Coronary artery (tissue), 2 donors: ENCODE measurements around the gene NRCAM.

ENCODE experiments used
- DNase-seq: peaks from one replicate; pipeline ENCODE4 v3.0.0-alpha.2; 2017; ENCODE audit warnings: low spot score
- H3K27ac ChIP-seq, 2 donors: fragments of 200-600 bp; sonication (generic); one replicate each; pipeline ENCODE4 v1.5.1; 2016 to 2019
- H3K4me3 ChIP-seq: fragments of 200-600 bp; sonication (generic); 2 replicates; pipeline ENCODE4 v1.5.1; 2016; ENCODE audit warnings: mild to moderate bottlenecking, moderate library complexity
- TF ChIP-seq, protein P1 (sequence below): fragments of 200-600 bp; sonication (generic); IDR thresholded peaks from one replicate; pipeline ENCODE4 v1.5.1; 2019; ENCODE audit warnings: antibody characterized with exemption

NRCAM gene

DNA sequence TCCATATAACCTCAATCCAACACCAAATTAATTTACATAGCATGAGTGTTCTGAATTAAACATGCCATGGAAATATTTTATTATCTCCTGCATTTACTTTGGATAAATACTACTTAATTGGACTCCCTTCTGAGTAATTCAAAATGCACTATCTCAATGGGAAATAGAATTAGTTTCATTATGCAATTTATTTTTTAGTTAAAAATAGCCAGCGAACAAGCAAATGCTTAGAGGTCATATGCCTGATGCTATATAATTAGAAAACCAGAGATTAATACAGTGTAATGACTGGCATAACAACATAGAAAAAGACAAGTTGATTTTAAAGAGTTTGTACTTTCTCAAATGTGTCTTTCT, 165.1 kb downstream of the NRCAM start:
- TF ChIP-seq, protein P1, sequence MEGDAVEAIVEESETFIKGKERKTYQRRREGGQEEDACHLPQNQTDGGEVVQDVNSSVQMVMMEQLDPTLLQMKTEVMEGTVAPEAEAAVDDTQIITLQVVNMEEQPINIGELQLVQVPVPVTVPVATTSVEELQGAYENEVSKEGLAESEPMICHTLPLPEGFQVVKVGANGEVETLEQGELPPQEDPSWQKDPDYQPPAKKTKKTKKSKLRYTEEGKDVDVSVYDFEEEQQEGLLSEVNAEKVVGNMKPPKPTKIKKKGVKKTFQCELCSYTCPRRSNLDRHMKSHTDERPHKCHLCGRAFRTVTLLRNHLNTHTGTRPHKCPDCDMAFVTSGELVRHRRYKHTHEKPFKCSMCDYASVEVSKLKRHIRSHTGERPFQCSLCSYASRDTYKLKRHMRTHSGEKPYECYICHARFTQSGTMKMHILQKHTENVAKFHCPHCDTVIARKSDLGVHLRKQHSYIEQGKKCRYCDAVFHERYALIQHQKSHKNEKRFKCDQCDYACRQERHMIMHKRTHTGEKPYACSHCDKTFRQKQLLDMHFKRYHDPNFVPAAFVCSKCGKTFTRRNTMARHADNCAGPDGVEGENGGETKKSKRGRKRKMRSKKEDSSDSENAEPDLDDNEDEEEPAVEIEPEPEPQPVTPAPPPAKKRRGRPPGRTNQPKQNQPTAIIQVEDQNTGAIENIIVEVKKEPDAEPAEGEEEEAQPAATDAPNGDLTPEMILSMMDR: no peak
- no peak for DNase-seq
- H3K4me3 ChIP-seq: no peak overlapping the region
- H3K27ac ChIP-seq: no peak overlapping the region

GRCh38 chr7:108290459-108291151, 165.6 kb downstream of the NRCAM start:
- no peak overlapping the region for H3K4me3 ChIP-seq
- TF ChIP-seq, protein P1: no peak
- H3K27ac ChIP-seq: no peak overlapping the region
- DNase-seq: no peak

- H3K27ac ChIP-seq: no peak overlapping the region
- DNase-seq: no peak
- no peak overlapping the region for H3K4me3 ChIP-seq
- TF ChIP-seq, protein P1: no peak
Measured at GRCh38 chr7:108289852-108290251, 166.4 kb downstream of the NRCAM start.

- no peak for DNase-seq
- no peak overlapping the region for H3K4me3 ChIP-seq
- TF ChIP-seq, protein P1: no peak
- H3K27ac ChIP-seq: no peak overlapping the region
Measured at GRCh38 chr7:108287857-108288256, 168.4 kb downstream of the NRCAM start.

DNA sequence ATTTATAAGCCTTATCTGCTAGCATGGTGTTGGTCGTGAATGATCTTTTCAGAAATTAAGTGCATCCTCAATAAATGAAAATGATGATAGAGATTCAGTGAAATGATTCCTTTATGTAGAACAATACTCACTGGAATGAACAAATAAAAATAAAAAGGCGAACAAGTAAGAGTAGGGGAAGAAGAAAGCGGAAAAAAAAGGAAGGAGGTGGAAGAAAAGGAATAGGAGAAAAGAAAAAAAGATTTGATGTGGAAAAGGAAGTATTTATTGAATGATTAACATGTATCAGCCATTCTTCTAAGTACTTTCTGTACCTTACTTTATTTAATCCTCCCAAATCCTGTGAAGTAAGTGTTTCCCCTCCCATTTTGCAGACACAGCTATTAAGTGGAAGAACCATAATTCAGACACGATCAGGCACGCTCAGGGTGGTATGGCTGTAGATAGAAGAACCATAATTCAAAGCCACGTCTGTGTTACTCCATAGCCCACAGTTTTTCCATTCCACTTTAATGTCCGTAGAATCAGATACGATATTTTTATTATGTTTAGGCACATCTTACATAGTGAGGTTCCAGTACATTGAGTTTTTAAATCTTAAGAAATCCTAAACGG, 169.8 kb downstream of the NRCAM start:
- TF ChIP-seq, protein P1: no peak
- no peak for DNase-seq

GRCh38 chr7:108285778-108286177, 170.5 kb downstream of the NRCAM start:
- H3K27ac ChIP-seq: no peak overlapping the region
- TF ChIP-seq, protein P1: no peak
- no peak for DNase-seq
- H3K4me3 ChIP-seq: no peak overlapping the region

More for the DNA sequence above, 169.8 kb downstream of the NRCAM start:
- no peak overlapping the region for H3K4me3 ChIP-seq
- H3K27ac ChIP-seq: no peak overlapping the region

GRCh38 chr7:108285003-108285368, 171.2 kb downstream of the NRCAM start:
- no peak for DNase-seq
- TF ChIP-seq, protein P1: no peak

More at GRCh38 chr7:108285003-108285368, 171.2 kb downstream of the NRCAM start:
- no peak overlapping the region for H3K4me3 ChIP-seq
- H3K27ac ChIP-seq: no peak overlapping the region
